K562 (cell line): ENCODE results near the gene CTXN1. TPM values are rescaled to one million over a fixed set of nuclear protein-coding genes. Genes with fewer than 3 reads are reported as not detected.
A peak's percentile ranks its signal among the peaks of the same experiment; 100 is the strongest.

ENCODE experiments used
- AFF1 ChIP-seq, 2 experiments: fragments of 450-650 bp; IDR thresholded peaks; 2 replicates each; pipeline ENCODE4 v1.6.1; 2018; ENCODE audit warnings: mild to moderate bottlenecking in 2 of 2, low read depth in 1 of 2; ENCODE audit not compliant: partially characterized antibody in 2 of 2
- ARID1B ChIP-seq: fragments of 450-650 bp; IDR thresholded peaks from 2 replicates; pipeline ENCODE4 v1.6.1; 2016; ENCODE audit warnings: antibody characterized with exemption, mild to moderate bottlenecking, inconsistent platforms
- ATF1 ChIP-seq, 2 experiments: fragments of 450-650 bp in 1 of 2; IDR thresholded peaks; 2 replicates each; pipeline ENCODE4 v1.6.1; 2016; ENCODE audit warnings: missing compliant biosample characterization in 1 of 2, missing genetic modification characterization in 1 of 2
- BMI1 ChIP-seq: fragments of 150-350 bp; IDR thresholded peaks from 2 replicates; pipeline ENCODE4 v1.6.1; 2014; ENCODE audit warnings: low read length
- CREB1 ChIP-seq, 2 experiments: sonication (generic) in 1 of 2; formaldehyde crosslinking in 1 of 2; IDR thresholded peaks; 2 replicates each; pipeline versions ENCODE4 v1.6.1 to v1.8.0; 2012 to 2022; ENCODE audit warnings: inconsistent platforms in 1 of 2, mild to moderate bottlenecking in 1 of 2, missing genetic modification reagents in 1 of 2, moderate library complexity in 1 of 2
- E2F6 ChIP-seq, 2 experiments: IDR thresholded peaks; 2 replicates each; pipeline ENCODE4 v1.6.1; 2011; ENCODE audit warnings: borderline replicate concordance in 1 of 2, control low read depth in 1 of 2, low read depth in 1 of 2, low read length in 1 of 2, mild to moderate bottlenecking in 1 of 2, mixed read lengths in 1 of 2, moderate library complexity in 1 of 2; ENCODE audit not compliant: insufficient read depth in 1 of 2, insufficient read length in 1 of 2, poor library complexity in 1 of 2, severe bottlenecking in 1 of 2; ENCODE audit errors: extremely low read depth in 1 of 2
- ESRRA ChIP-seq: fragments of 450-650 bp; IDR thresholded peaks from 2 replicates; pipeline ENCODE4 v1.6.1; 2014; ENCODE audit warnings: low read depth, mild to moderate bottlenecking, moderate library complexity, borderline replicate concordance
- POLR2G ChIP-seq: fragments of 200-400 bp; formaldehyde crosslinking; IDR thresholded peaks from 2 replicates; pipeline ENCODE4 v1.6.1; 2017; ENCODE audit warnings: low read depth, mild to moderate bottlenecking, antibody characterized with exemption, low read length, moderate library complexity
- REST ChIP-seq, 2 experiments: fragments of 450-650 bp; formaldehyde crosslinking in 1 of 2; IDR thresholded peaks; 2 replicates each; pipeline versions ENCODE4 v1.4.0 to v1.6.1; 2014 to 2020; ENCODE audit warnings: mild to moderate bottlenecking in 2 of 2, borderline replicate concordance in 1 of 2, low read depth in 1 of 2
- SMAD2 ChIP-seq: fragments of 150-350 bp; IDR thresholded peaks from 2 replicates; pipeline ENCODE4 v1.6.1; 2014; ENCODE audit warnings: low read depth, mild to moderate bottlenecking, low read length
- SNRNP70 ChIP-seq: fragments of 200-400 bp; formaldehyde crosslinking; optimal IDR thresholded peaks from 2 replicates; pipeline ENCODE3; 2017; ENCODE audit warnings: low read depth, low read length
- ZBED1 ChIP-seq: IDR thresholded peaks from 2 replicates; pipeline ENCODE4 v1.6.1; 2014
- ZEB2 ChIP-seq: fragments of 450-650 bp; IDR thresholded peaks from 2 replicates; pipeline ENCODE4 v1.6.1; 2016
- polyA plus RNA-seq, 8 experiments: library from polyadenylated mRNA; depleted of rRNA in 4 of 8; stranded (reverse) in 5 of 8; unstranded in 3 of 8; fragments of >200 nt; fragmentation: Nextera tagmentation in 2 of 8; fragmentation: Illumina TruSeq in 1 of 8; extraction: Ambion mirVana in 2 of 8; extraction: Trizol in 1 of 8; gene quantifications; 2 replicates each; pipeline versions ENCODE4 v1.2.1 to v1.2.3, GENCODE V29; 2011 to 2014; ENCODE audit warnings: inconsistent platforms in 1 of 8, missing spikeins in 1 of 8
- total RNA-seq, 7 experiments: library from RNA; depleted of rRNA in 6 of 7; stranded (reverse); fragments of >200 nt in 6 of 7; fragmentation: Illumina TruSeq in 2 of 7; extraction: Trizol in 2 of 7; gene quantifications; 2 replicates each; pipeline versions ENCODE4 v1.2.1 to v1.2.3, GENCODE V29; 2011 to 2021; ENCODE audit warnings: low replicate concordance in 1 of 7

CTXN1 gene
- total and polyA plus RNA-seq, 9 of the 15 experiments (the other 6 are each of a cell fraction or from before 2014, with no cell fraction given) = 0.15 to 37.4 (median 1.8) TPM; not detected in 2

- TF ChIP-seq CREB1 (IDR thresholded peaks at IDR 0.05) (peak; percentile 95), CREB1 (CRISPR knock-in tag; IDR thresholded peaks at IDR 0.05) (peak; percentile 95), SNRNP70 (no peak), POLR2G (peak; percentile 99), ZBED1 (no peak), ARID1B (no peak; the same call in 1 of the 2 replicates), BMI1 (no peak), ZEB2 (no peak), SMAD2 (no peak), AFF1 (IDR thresholded peaks at IDR 0.05; ENCODE audit: low read depth in 1 of 2, partially characterized antibody in 2 of 2) (peak in 1 of 2 experiments; percentile 27), REST (IDR thresholded peaks at IDR 0.05; ENCODE audit: borderline replicate concordance) (peak; percentile 66), REST (CRISPR knock-in tag; IDR thresholded peaks at IDR 0.05; ENCODE audit: low read depth) (peak; percentile 61), E2F6 (IDR thresholded peaks at IDR 0.05; ENCODE audit: borderline replicate concordance in 1 of 2, extremely low read depth in 1 of 2, insufficient read depth in 1 of 2, insufficient read length in 1 of 2, low read depth in 1 of 2, low read length in 1 of 2, poor library complexity in 1 of 2, severe bottlenecking in 1 of 2) (peak; percentile 83 to 87), ESRRA (peak; percentile 95), ATF1 (CRISPR knock-in tag; IDR thresholded peaks at IDR 0.05) (peak; percentile 67; the same call in 1 of the 2 replicates), ATF1 (tag; IDR thresholded peaks at IDR 0.05) (peak; percentile 97)
These were observed 17.7 kb upstream of the CTXN1 start, which contains the start of gene TIMM44 (continued) for GRCh38 chr19:7943444-7944176.
